Hepatic stellate cell (primary cell): ENCODE measurements around the gene UST.
"Not testable (repeated sequence)": the region's sequence is repeated elsewhere in the genome, so short reads cannot be mapped to it uniquely, and the experiment has no call there.

Source experiments
- DNase-seq: peaks from one replicate; pipeline ENCODE4 v3.0.0; 2011; ENCODE audit warnings: low spot score

UST gene

GRCh38 chr6:148868901-148869300 lies 122.1 kb downstream of the UST start:
- DNase-seq, result no peak

- peak; percentile 86 for DNase-seq
Observed at GRCh38 chr6:148869585-148869984, 122.8 kb downstream of the UST start.

- no peak for DNase-seq
Observed at GRCh38 chr6:148873154-148873553, 126.3 kb downstream of the UST start.

GRCh38 chr6:148873868-148874267 lies 127.0 kb downstream of the UST start:
- DNase-seq, result no peak

GRCh38 chr6:148874698-148875293 lies 128.0 kb downstream of the UST start:
- no peak for DNase-seq

GRCh38 chr6:148878683-148879082 lies 131.9 kb downstream of the UST start:
- no peak for DNase-seq

- not testable (repeated sequence) for DNase-seq
Observed at GRCh38 chr6:148880742-148881141, 133.9 kb downstream of the UST start.

GRCh38 chr6:148881593-148882311 lies 134.9 kb downstream of the UST start:
- DNase-seq, result no peak

GRCh38 chr6:148883270-148883669 lies 136.4 kb downstream of the UST start:
- DNase-seq, result no peak

- no peak for DNase-seq
Observed at GRCh38 chr6:148884461-148884860, 137.6 kb downstream of the UST start.

- peak; percentile 59 for DNase-seq
Observed at GRCh38 chr6:148885136-148885865, 138.5 kb downstream of the UST start.

GRCh38 chr6:148885925-148886845 lies 139.4 kb downstream of the UST start:
- no peak for DNase-seq

- DNase-seq, result no peak
Observed at GRCh38 chr6:148887181-148887580, 140.4 kb downstream of the UST start.

GRCh38 chr6:148888856-148889255 lies 142.0 kb downstream of the UST start:
- no peak for DNase-seq

GRCh38 chr6:148890096-148890495 lies 143.3 kb downstream of the UST start:
- DNase-seq, result no peak

- no peak for DNase-seq
Observed at GRCh38 chr6:148890652-148891404, 144.0 kb downstream of the UST start.

GRCh38 chr6:148891405-148891783 lies 144.6 kb downstream of the UST start:
- no peak for DNase-seq

- no peak for DNase-seq
Observed at GRCh38 chr6:148892247-148892646, 145.4 kb downstream of the UST start.

GRCh38 chr6:148893073-148893472 lies 146.2 kb downstream of the UST start:
- DNase-seq, result no peak

GRCh38 chr6:148893481-148893880 lies 146.7 kb downstream of the UST start:
- no peak for DNase-seq

GRCh38 chr6:148898376-148899014 lies 151.7 kb downstream of the UST start:
- DNase-seq, result no peak
